ENCODE measurements around the gene GNB3. TPM values are rescaled to one million over a fixed set of nuclear protein-coding genes. Genes with fewer than 3 reads are reported as not detected.

GNB3 gene
- total RNA-seq, 1 experiment from 2014 or later: 8.7 TPM

DNA sequence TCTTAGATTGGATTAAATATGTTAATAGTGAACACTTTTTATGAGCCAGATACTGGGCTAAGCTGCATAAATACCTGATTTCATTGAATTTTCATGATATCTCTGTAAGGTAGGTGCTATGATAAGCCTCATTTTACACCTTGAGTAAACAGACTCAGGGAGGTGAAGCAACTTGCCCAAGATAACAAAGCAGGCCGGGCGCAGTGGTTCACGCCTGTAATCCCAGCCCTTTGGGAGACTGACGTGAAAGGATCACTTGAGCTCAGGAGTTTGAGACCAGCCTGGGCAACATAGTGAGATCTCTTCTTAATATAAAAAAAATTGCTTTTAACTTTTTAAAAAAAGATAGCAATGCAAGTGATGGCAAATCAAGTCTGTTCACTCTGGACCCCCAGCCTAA lies 1.4 kb downstream of the GNB3 start:
- ChIA-PET RAD21 (ENCODE audit: low non-redundant PET in 1 of 2, low total read pairs in 2 of 2, uncharacterized antibody in 2 of 2, unreplicated experiment in 2 of 2) (no interaction called here), POLR2A (interaction anchor here (0.6 to 4.4 kb wide), 2 partner anchors 10 to 153 kb away, joined by 6 to 19 read pairs; partner anchors contain the start of genes CDCA3, USP5 and ZNF384), CTCF (no interaction called here)
- ATAC-seq: no peak
- no peak for DNase-seq (ENCODE audit: low read depth, low spot score)
- no peak overlapping the region for H3K4me2 ChIP-seq (ENCODE audit: low read length)
- H3K4me1 ChIP-seq (ENCODE audit: control insufficient read depth in 1 of 2, insufficient read depth in 2 of 2, low read length in 2 of 2): no peaks in the 10 kb centered on the region
- TF ChIP-seq ZFX (IDR thresholded peaks at IDR 0.05) (no peak), POLR2AphosphoS5 (IDR thresholded peaks at IDR 0.05; ENCODE audit: low read depth, low read length) (no peak), FOSL1 (IDR thresholded peaks at IDR 0.05; ENCODE audit: low read depth) (no peak), CEBPB (IDR thresholded peaks at IDR 0.05; ENCODE audit: low read depth) (no peak), SRF (IDR thresholded peaks at IDR 0.05; ENCODE audit: low read depth) (no peak), CBX3 (IDR thresholded peaks at IDR 0.05; ENCODE audit: low read depth) (no peak), EZH2phosphoT487 (IDR thresholded peaks at IDR 0.05; ENCODE audit: borderline replicate concordance) (no peak), EZH2 (IDR thresholded peaks at IDR 0.05) (no peak), TCF7L2 (IDR thresholded peaks at IDR 0.05; ENCODE audit: borderline replicate concordance, extremely low read depth, insufficient read depth, insufficient read length) (no peak), ELF1 (IDR thresholded peaks at IDR 0.05; ENCODE audit: borderline replicate concordance, low read depth) (no peak), SP1 (IDR thresholded peaks at IDR 0.05; ENCODE audit: low read depth) (no peak), ZNF274 (IDR thresholded peaks at IDR 0.05; ENCODE audit: low read depth, low read length) (no peak), EGR1 (IDR thresholded peaks at IDR 0.05; ENCODE audit: low read depth) (no peak), RAD21 (IDR thresholded peaks at IDR 0.05; ENCODE audit: low read depth) (no peak)
- TF ChIP-seq, protein P1, sequence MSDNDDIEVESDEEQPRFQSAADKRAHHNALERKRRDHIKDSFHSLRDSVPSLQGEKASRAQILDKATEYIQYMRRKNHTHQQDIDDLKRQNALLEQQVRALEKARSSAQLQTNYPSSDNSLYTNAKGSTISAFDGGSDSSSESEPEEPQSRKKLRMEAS (IDR thresholded peaks at IDR 0.05): no peak
- TF ChIP-seq, protein P2, sequence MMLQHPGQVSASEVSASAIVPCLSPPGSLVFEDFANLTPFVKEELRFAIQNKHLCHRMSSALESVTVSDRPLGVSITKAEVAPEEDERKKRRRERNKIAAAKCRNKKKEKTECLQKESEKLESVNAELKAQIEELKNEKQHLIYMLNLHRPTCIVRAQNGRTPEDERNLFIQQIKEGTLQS (IDR thresholded peaks at IDR 0.05): no peak
- intact Hi-C loops (cut with micrococcal nuclease): no loop called here
- H3K27me3 ChIP-seq (ENCODE audit: insufficient read depth, low read length): no peaks in the 10 kb centered on the region
- H3K9me3 ChIP-seq (ENCODE audit: control insufficient read depth in 1 of 2, insufficient read depth in 1 of 2, low read depth in 1 of 2, low read length in 2 of 2): no peaks in the 10 kb centered on the region
- H3K36me3 ChIP-seq (ENCODE audit: control insufficient read depth in 1 of 2, insufficient read depth in 2 of 2, low read length in 2 of 2): peaks cover 14 to 26% of the 10 kb centered on the region in 2 experiments; a peak in 3 of 4 replicates
- no peak overlapping the region for H3K9ac ChIP-seq (ENCODE audit: low read length)
- BruUV-seq (replicated peaks): no TSS peak
- no peak overlapping the region for H3K27ac ChIP-seq (ENCODE audit: low read depth, low read length)
- H4K20me1 ChIP-seq (ENCODE audit: insufficient read depth): no peaks in the 10 kb centered on the region
- H3K79me2 ChIP-seq (ENCODE audit: insufficient read depth, low read length): no peaks in the 10 kb centered on the region
- no peak overlapping the region for H3K4me3 ChIP-seq (replicated peaks in 1 of 2; ENCODE audit: low read depth in 1 of 2, low read length in 2 of 2)
- no peaks in the 10 kb centered on the region for H3K9me2 ChIP-seq (ENCODE audit: insufficient read depth)
- H2AFZ ChIP-seq (ENCODE audit: low read depth, low read length, poor library complexity, severe bottlenecking): no peak overlapping the region

Data from HCT116 (cell line).